ENCODE data around the gene GPR4. TPM values are rescaled to one million over a fixed set of nuclear protein-coding genes. Genes with fewer than 3 reads are reported as not detected.

GPR4 gene
- total and polyA plus RNA-seq, 2 of the 8 experiments (the other 6 are each of a cell fraction or from before 2014, with no cell fraction given): 0.19 to 0.39 TPM

GRCh38 chr19:45599286-45599685 lies 2.7 kb downstream of the GPR4 start:
- H3K23ac ChIP-seq (ENCODE audit: insufficient read length): no peak overlapping the region
- ChIA-PET POLR2A (ENCODE audit: partially characterized antibody) (interaction anchor here (1.1 to 3.0 kb wide), 6 partner anchors 14 to 118 kb away, joined by 3 to 15 read pairs (median 7); partner anchors contain the start of genes EML2, OPA3 and QPCTL), CTCF (ENCODE audit: partially characterized antibody) (interaction anchor here (1.0 to 3.0 kb wide), 4 partner anchors 15 to 93 kb away, joined by 3 to 29 read pairs (median 3); partner anchors contain the start of gene QPCTL)
- 26% methylated on average over 10 of the region's 13 CpGs; no CpG with 5 or more reads in 1 of the 2 experiments for WGBS, 2 experiments (ENCODE audit: extremely low coverage in 1 of 2, insufficient coverage in 1 of 2, insufficient read length in 1 of 2, insufficient replicate concordance in 2 of 2, low coverage in 1 of 2, low lambda C conversion rate in 2 of 2, missing lambda C conversion rate in 1 of 2)
- H2BK20ac ChIP-seq (ENCODE audit: low read length): no peak overlapping the region
- no peak overlapping the region for H3K14ac ChIP-seq (ENCODE audit: insufficient read length)
- H3K27me3 ChIP-seq (replicated peaks in 1 of 4; ENCODE audit: control insufficient read depth in 3 of 4, extremely low read depth in 1 of 4, insufficient read depth in 3 of 4, low read length in 3 of 4): peaks cover 36 to 56% (median 49%) of the 10 kb centered on the region in 4 experiments
- no peak overlapping the region for H3K27ac ChIP-seq (ENCODE audit: low read depth, low read length)
- H3K79me2 ChIP-seq (ENCODE audit: control insufficient read depth in 1 of 2, insufficient read depth in 2 of 2, low read length in 2 of 2): no peaks in the 10 kb centered on the region
- no peaks in the 10 kb centered on the region for H3K36me3 ChIP-seq (ENCODE audit: control insufficient read depth in 2 of 4, insufficient read depth in 4 of 4, low read length in 3 of 4)
- no peak overlapping the region for H3K4ac ChIP-seq (replicated peaks; ENCODE audit: insufficient read length, low read depth, low read length)
- H3K9me3 ChIP-seq (ENCODE audit: insufficient read depth in 2 of 2, low read depth in 1 of 2, low read length in 1 of 2): no peaks in the 10 kb centered on the region
- no peak overlapping the region for H2BK5ac ChIP-seq (ENCODE audit: low read depth, low read length)
- H2AFZ ChIP-seq (ENCODE audit: low read length): no peak overlapping the region
- H3K4me3 ChIP-seq (ENCODE audit: extremely low read depth in 1 of 4, insufficient read depth in 2 of 4, low read depth in 3 of 4, low read length in 4 of 4): peak overlapping the region in 1 of 4 experiments; percentile 58; a peak in 4 of 8 replicates
- DNase-seq (ENCODE audit: low read depth in 1 of 2, low spot score in 2 of 2): no peak
- H4K91ac ChIP-seq (replicated peaks; ENCODE audit: insufficient read length, low read length): no peak overlapping the region
- H2BK120ac ChIP-seq (replicated peaks; ENCODE audit: low read depth, low read length): no peak overlapping the region
- no peak overlapping the region for H3K56ac ChIP-seq (replicated peaks; ENCODE audit: insufficient read length, low read depth, low read length)
- no peak for FAIRE-seq
- no peak overlapping the region for H2AK5ac ChIP-seq (ENCODE audit: low read depth, low read length)
- no peak overlapping the region for H3K9ac ChIP-seq (replicated peaks in 1 of 4; ENCODE audit: extremely low read depth in 1 of 4, low read depth in 3 of 4, low read length in 3 of 4)
- H3K79me1 ChIP-seq (ENCODE audit: low read depth, low read length): no peaks in the 10 kb centered on the region
- no peak overlapping the region for H2BK12ac ChIP-seq (ENCODE audit: low read depth, low read length)
- peaks cover 12 to 25% (median 13%) of the 10 kb centered on the region in 4 experiments; a peak in 6 of 7 replicates for H3K4me1 ChIP-seq (replicated peaks in 1 of 4; ENCODE audit: control insufficient read depth in 3 of 4, insufficient read depth in 4 of 4, low read length in 3 of 4)
- H3K18ac ChIP-seq (ENCODE audit: extremely low read depth, low read length): no peak overlapping the region
- no peak for TF ChIP-seq BRCA1 (IDR thresholded peaks at IDR 0.05; ENCODE audit: low read depth, low read length)
- no peak for TF ChIP-seq SIX5 (IDR thresholded peaks at IDR 0.05; ENCODE audit: low read depth, low read length)
- no peak for TF ChIP-seq ASH2L (IDR thresholded peaks at IDR 0.05; ENCODE audit: low read length)
- TF ChIP-seq TBP (IDR thresholded peaks at IDR 0.05; ENCODE audit: low read depth, low read length): no peak
- TF ChIP-seq EGR1 (IDR thresholded peaks at IDR 0.05; ENCODE audit: borderline replicate concordance, low read depth, low read length): no peak
- TF ChIP-seq EZH2 (IDR thresholded peaks at IDR 0.05; ENCODE audit: low read depth, low read length, severe bottlenecking): peak; percentile 48
- peak; percentile 41; the same call in 1 of the 2 replicates for TF ChIP-seq SUZ12 (IDR thresholded peaks at IDR 0.05; ENCODE audit: low read length)
- TF ChIP-seq, protein P1, sequence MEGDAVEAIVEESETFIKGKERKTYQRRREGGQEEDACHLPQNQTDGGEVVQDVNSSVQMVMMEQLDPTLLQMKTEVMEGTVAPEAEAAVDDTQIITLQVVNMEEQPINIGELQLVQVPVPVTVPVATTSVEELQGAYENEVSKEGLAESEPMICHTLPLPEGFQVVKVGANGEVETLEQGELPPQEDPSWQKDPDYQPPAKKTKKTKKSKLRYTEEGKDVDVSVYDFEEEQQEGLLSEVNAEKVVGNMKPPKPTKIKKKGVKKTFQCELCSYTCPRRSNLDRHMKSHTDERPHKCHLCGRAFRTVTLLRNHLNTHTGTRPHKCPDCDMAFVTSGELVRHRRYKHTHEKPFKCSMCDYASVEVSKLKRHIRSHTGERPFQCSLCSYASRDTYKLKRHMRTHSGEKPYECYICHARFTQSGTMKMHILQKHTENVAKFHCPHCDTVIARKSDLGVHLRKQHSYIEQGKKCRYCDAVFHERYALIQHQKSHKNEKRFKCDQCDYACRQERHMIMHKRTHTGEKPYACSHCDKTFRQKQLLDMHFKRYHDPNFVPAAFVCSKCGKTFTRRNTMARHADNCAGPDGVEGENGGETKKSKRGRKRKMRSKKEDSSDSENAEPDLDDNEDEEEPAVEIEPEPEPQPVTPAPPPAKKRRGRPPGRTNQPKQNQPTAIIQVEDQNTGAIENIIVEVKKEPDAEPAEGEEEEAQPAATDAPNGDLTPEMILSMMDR (IDR thresholded peaks at IDR 0.05; ENCODE audit: control extremely low read depth in 1 of 3, insufficient read depth in 1 of 3, low read depth in 1 of 3, low read length in 3 of 3): peak in 1 of 3 experiments; percentile 22; a peak in 1 of 4 replicates
- TF ChIP-seq TAF7 (optimal IDR thresholded peaks at IDR 0.05; ENCODE audit: borderline replicate concordance, low read depth, low read length): no peak
- TF ChIP-seq CHD2 (IDR thresholded peaks at IDR 0.05; ENCODE audit: low read length): no peak
- no peak for TF ChIP-seq SRF (IDR thresholded peaks at IDR 0.05; ENCODE audit: low read depth, low read length)
- no peak for TF ChIP-seq JUND (IDR thresholded peaks at IDR 0.05; ENCODE audit: low read length)
- H4K20me1 ChIP-seq (replicated peaks in 1 of 2; ENCODE audit: control insufficient read depth in 1 of 2, insufficient read depth in 2 of 2, low read length in 2 of 2): no peaks in the 10 kb centered on the region
- peaks cover 13% of the 10 kb centered on the region; the same call in 1 of the 2 replicates for H3K23me2 ChIP-seq (ENCODE audit: low read depth, low read length)
- no peak overlapping the region for H2BK15ac ChIP-seq (ENCODE audit: low read length)
- no peak overlapping the region for H4K8ac ChIP-seq (ENCODE audit: extremely low read depth, insufficient read depth, low read length)
- H3K4me2 ChIP-seq (ENCODE audit: insufficient read depth in 1 of 2, low read depth in 2 of 2, low read length in 2 of 2): peak overlapping the region; percentile 77
- H4K5ac ChIP-seq (ENCODE audit: insufficient read length, low read depth, low read length): no peak overlapping the region
